GM23338 (cell line): Measurements from ENCODE around the gene USP10. TPM values are rescaled to one million over a fixed set of nuclear protein-coding genes. Genes with fewer than 3 reads are reported as not detected.

Experiments used
- ATAC-seq: fragments of 200-7000 bp; cut with Tn5 transposase; 3 replicates; pipeline ENCODE4 v1.9.1; 2020
- DNase-seq: peaks from one replicate; pipeline ENCODE4 v3.0.0-alpha.2; 2015; ENCODE audit warnings: low spot score
- H2AFZ ChIP-seq: fragments of 200-600 bp; sonication (generic); 2 replicates; pipeline ENCODE4 v1.8.0; 2016; ENCODE audit warnings: antibody characterized with exemption, mild to moderate bottlenecking, moderate library complexity
- H3F3A ChIP-seq: fragments of 200-600 bp; sonication (generic); replicated peaks from 2 replicates; pipeline ENCODE4 v1.8.0; 2017; ENCODE audit warnings: antibody characterized with exemption, mixed run types, low read depth
- H3K27ac ChIP-seq: fragments of 200-600 bp; sonication (generic); 2 replicates; pipeline ENCODE4 v1.6.1; 2016; ENCODE audit warnings: low read depth
- H3K27me3 ChIP-seq: fragments of 200-600 bp; sonication (generic); 2 replicates; pipeline ENCODE4 v1.8.0; 2016; ENCODE audit warnings: mild to moderate bottlenecking, mixed run types, moderate library complexity; ENCODE audit not compliant: insufficient read depth
- H3K36me3 ChIP-seq: fragments of 200-600 bp; sonication (generic); 2 replicates; pipeline ENCODE4 v1.8.0; 2016; ENCODE audit warnings: mild to moderate bottlenecking; ENCODE audit not compliant: insufficient read depth
- H3K4me1 ChIP-seq: fragments of 200-600 bp; sonication (generic); 2 replicates; pipeline ENCODE4 v1.8.0; 2016; ENCODE audit warnings: mild to moderate bottlenecking, moderate library complexity; ENCODE audit not compliant: insufficient read depth
- H3K4me2 ChIP-seq: fragments of 200-600 bp; sonication (generic); 2 replicates; pipeline ENCODE4 v1.7.1; 2017; ENCODE audit warnings: mixed run types
- H3K4me3 ChIP-seq: fragments of 200-600 bp; sonication (generic); 2 replicates; pipeline ENCODE4 v1.6.1; 2016; ENCODE audit warnings: mixed run types
- H3K79me2 ChIP-seq: fragments of 200-600 bp; sonication (generic); replicated peaks from 2 replicates; pipeline ENCODE4 v1.8.0; 2017; ENCODE audit warnings: mild to moderate bottlenecking; ENCODE audit not compliant: insufficient read depth
- H3K9me2 ChIP-seq: fragments of 200-600 bp; sonication (generic); 2 replicates; pipeline ENCODE4 v1.8.0; 2017; ENCODE audit not compliant: insufficient read depth
- H4K20me1 ChIP-seq: fragments of 200-600 bp; sonication (generic); replicated peaks from 2 replicates; pipeline ENCODE4 v1.8.0; 2017; ENCODE audit warnings: mild to moderate bottlenecking; ENCODE audit not compliant: insufficient read depth
- H3K27ac Mint-ChIP-seq: 2 replicates; pipeline ENCODE4 v1.8.0; 2020; ENCODE audit warnings: inconsistent platforms, mild to moderate bottlenecking, moderate library complexity, mixed read lengths
- H3K27me3 Mint-ChIP-seq: 3 replicates; pipeline ENCODE4 v1.8.0; 2022; ENCODE audit warnings: low read depth, mild to moderate bottlenecking, moderate library complexity, mixed read lengths, inconsistent platforms; ENCODE audit not compliant: insufficient read depth, poor library complexity
- H3K36me3 Mint-ChIP-seq: 3 replicates; pipeline ENCODE4 v1.8.0; 2021; ENCODE audit warnings: low read depth, mild to moderate bottlenecking, inconsistent platforms, moderate library complexity, mixed read lengths
- H3K4me1 Mint-ChIP-seq: 3 replicates; pipeline ENCODE4 v1.8.0; 2020; ENCODE audit warnings: mild to moderate bottlenecking, inconsistent platforms, mixed read lengths
- H3K4me3 Mint-ChIP-seq: 3 replicates; pipeline ENCODE4 v1.8.0; 2021; ENCODE audit warnings: moderate library complexity, mild to moderate bottlenecking, inconsistent platforms, mixed read lengths
- H3K9me3 Mint-ChIP-seq: 3 replicates; pipeline ENCODE4 v1.8.0; 2020; ENCODE audit warnings: moderate library complexity, mild to moderate bottlenecking, inconsistent platforms, mixed read lengths
- CTCF ChIP-seq, 2 experiments: fragments of 200-600 bp in 1 of 2; sonication (generic) in 1 of 2; conservative IDR thresholded peaks; 2 replicates each; pipeline versions ENCODE4 v1.5.1 to v1.6.1; 2016 to 2017; ENCODE audit warnings: antibody characterized with exemption in 2 of 2, low read depth in 2 of 2, mild to moderate bottlenecking in 2 of 2, moderate library complexity in 1 of 2
- ETS1 ChIP-seq: IDR thresholded peaks from 2 replicates; pipeline ENCODE4 v1.6.1; 2016; ENCODE audit warnings: antibody characterized with exemption
- EZH2 ChIP-seq: fragments of 200-600 bp; sonication (generic); IDR thresholded peaks from one replicate; pipeline ENCODE4 v1.8.0; 2017; ENCODE audit warnings: antibody characterized with exemption, mild to moderate bottlenecking, low read depth; ENCODE audit not compliant: unreplicated experiment
- EZH2phosphoT487 ChIP-seq: fragments of 200-600 bp; sonication (generic); IDR thresholded peaks from one replicate; pipeline ENCODE4 v1.8.1; 2018; ENCODE audit warnings: antibody characterized with exemption; ENCODE audit not compliant: unreplicated experiment
- NANOG ChIP-seq: IDR thresholded peaks from 2 replicates; pipeline ENCODE4 v1.6.1; 2016; ENCODE audit warnings: antibody characterized with exemption, borderline replicate concordance
- REST ChIP-seq: IDR thresholded peaks from one replicate; pipeline ENCODE4 v1.6.1; 2018; ENCODE audit warnings: antibody characterized with exemption; ENCODE audit not compliant: unreplicated experiment
- ZNF114 ChIP-seq: fragments of 250-450 bp; sonication (Bioruptor Pico); IDR thresholded peaks from 2 replicates; pipeline ENCODE4 v1.5.0; 2020; ENCODE audit warnings: mild to moderate bottlenecking, moderate library complexity
- ZNF462 ChIP-seq: fragments of 250-450 bp; sonication (Bioruptor Pico); IDR thresholded peaks from 2 replicates; pipeline ENCODE4 v1.5.0; 2020; ENCODE audit warnings: mild to moderate bottlenecking, moderate library complexity
- polyA plus RNA-seq: library from polyadenylated mRNA; unstranded; fragments of >200 nt; fragmentation: Nextera tagmentation; extraction: Ambion mirVana; gene quantifications from 2 replicates; pipeline ENCODE4 v1.2.1, GENCODE V29; 2016
- total RNA-seq: library from RNA; depleted of rRNA; stranded (reverse); fragments of >200 nt; shearing (Covaris generic); gene quantifications from 2 replicates; pipeline ENCODE4 v1.2.3, GENCODE V29; 2014

USP10 gene
- total and polyA plus RNA-seq, 2 experiments from 2014 or later, result 158 to 194 TPM

GRCh38 chr16:84716740-84717139 is 16.9 kb downstream of the USP10 start:
- Mint-ChIP-seq H3K36me3 (peaks cover 20% of the 10 kb centered on the region; the same call in 2 of the 3 replicates), H3K4me1 (peaks cover 62% of the 10 kb centered on the region), H3K9me3 (no peaks in the 10 kb centered on the region), H3K4me3 (no peak overlapping the region), H3K27me3 (peaks cover 8% of the 10 kb centered on the region), H3K27ac (no peak overlapping the region)
- DNase-seq, result no peak
- ATAC-seq, result no peak
- no peak overlapping the region for H3K4me3 ChIP-seq
- H3K4me1 ChIP-seq, result peaks cover 67% of the 10 kb centered on the region
- no peak overlapping the region for H2AFZ ChIP-seq
- H3K79me2 ChIP-seq, result peaks cover 100% of the 10 kb centered on the region
- no peaks in the 10 kb centered on the region for H3K27me3 ChIP-seq
- H3K27ac ChIP-seq, result 0 out of 2 replicates have a peak overlapping the region, but pooled peaks have one; percentile 24
- no peak overlapping the region for H3K4me2 ChIP-seq
- peaks cover 3% of the 10 kb centered on the region; the same call in 1 of the 2 replicates for H3K36me3 ChIP-seq
- no peaks in the 10 kb centered on the region for H3K9me2 ChIP-seq
- H4K20me1 ChIP-seq, result peaks cover 92% of the 10 kb centered on the region
- 0 out of 2 replicates have a peak, but pooled peaks cover 2% of the 10 kb centered on the region for H3F3A ChIP-seq
- TF ChIP-seq EZH2, result no peak
- TF ChIP-seq CTCF (conservative IDR thresholded peaks at IDR 0.05; ENCODE audit: low read depth in 2 of 2), result no peak
- no peak for TF ChIP-seq NANOG
- TF ChIP-seq ZNF114 (CRISPR knock-in tag), result no peak

- no peak for ATAC-seq
- TF ChIP-seq ETS1 (no peak), ZNF462 (CRISPR knock-in tag) (no peak), EZH2 (no peak), REST (no peak), NANOG (no peak), EZH2phosphoT487 (no peak)
- Mint-ChIP-seq H3K36me3 (peaks cover 23% of the 10 kb centered on the region; the same call in 2 of the 3 replicates), H3K9me3 (no peaks in the 10 kb centered on the region), H3K4me1 (peaks cover 62% of the 10 kb centered on the region), H3K4me3 (no peak overlapping the region), H3K27ac (no peak overlapping the region), H3K27me3 (peaks cover 8% of the 10 kb centered on the region)
- Histone ChIP-seq H3K4me3 (no peak overlapping the region), H3K36me3 (peaks cover 3% of the 10 kb centered on the region; the same call in 1 of the 2 replicates), H2AFZ (no peak overlapping the region), H3K79me2 (peaks cover 100% of the 10 kb centered on the region), H3K4me2 (no peak overlapping the region), H3K27me3 (no peaks in the 10 kb centered on the region), H4K20me1 (peaks cover 92% of the 10 kb centered on the region), H3F3A (0 out of 2 replicates have a peak, but pooled peaks cover 2% of the 10 kb centered on the region), H3K4me1 (peaks cover 66% of the 10 kb centered on the region), H3K27ac (no peak overlapping the region), H3K9me2 (no peaks in the 10 kb centered on the region)
- no peak for DNase-seq
Observed at GRCh38 chr16:84717484-84717883, 17.7 kb downstream of the USP10 start.
